Activated CD8-positive, alpha-beta memory T cell treated with anti-CD3 and anti-CD28 coated beads for 36 hours (primary cell): ENCODE data around the gene KLHL26. TPM values are rescaled to one million over a fixed set of nuclear protein-coding genes. Genes with fewer than 3 reads are reported as not detected.
"Not testable (repeated sequence)": the region's sequence is repeated elsewhere in the genome, so short reads cannot be mapped to it uniquely, and the experiment has no call there.

Experiments used
- CTCF ChIA-PET: fragments of 350-600 bp; sonication (Branson Sonifier 250); formaldehyde crosslinking; loops from one replicate; lab custom pipeline; 2021; ENCODE audit warnings: antibody characterized with exemption; lab: Charles Lee
- POLR2A ChIA-PET: fragments of 350-600 bp; sonication (Branson Sonifier 250); formaldehyde crosslinking; loops from one replicate; lab custom pipeline; 2021; ENCODE audit warnings: antibody characterized with exemption; lab: Charles Lee
- total RNA-seq, 2 experiments: library from RNA; stranded (reverse); gene quantifications; one replicate each; pipeline ENCODE4 v1.2.3, GENCODE V29; 2021

KLHL26 gene
- total RNA-seq, 2 experiments from 2014 or later: 11.8 to 14.3 TPM

- CTCF ChIA-PET: interaction anchor here (1.7 to 1.8 kb wide), 2 partner anchors 9 to 250 kb away, joined by 3 to 7 read pairs; no protein-coding TSS in a partner anchor
Observed at GRCh38 chr19:18596752-18597157, 40.1 kb upstream of the KLHL26 start.

GRCh38 chr19:18597809-18598660, 38.8 kb upstream of the KLHL26 start:
- ChIA-PET POLR2A (no interaction called here), CTCF (interaction anchor here (0.6 to 1.7 kb wide), 3 partner anchors 10 to 279 kb away, joined by 3 to 4 read pairs (median 4); no protein-coding TSS in a partner anchor)

More at GRCh38 chr19:18596752-18597157, 40.1 kb upstream of the KLHL26 start:
- POLR2A ChIA-PET: no interaction called here

- ChIA-PET POLR2A (no interaction called here), CTCF (no interaction called here)
Observed at GRCh38 chr19:18599485-18599884, 37.3 kb upstream of the KLHL26 start.

GRCh38 chr19:18600692-18601397, 36.0 kb upstream of the KLHL26 start:
- POLR2A ChIA-PET: interaction anchor here (0.7 kb wide), 2 partner anchors 11 to 618 kb away, joined by 4 to 5 read pairs; no protein-coding TSS in a partner anchor
- CTCF ChIA-PET: not testable (repeated sequence)

GRCh38 chr19:18601875-18602274, 35.0 kb upstream of the KLHL26 start:
- ChIA-PET POLR2A (no interaction called here), CTCF (interaction anchor here (0.7 kb wide), 1 partner anchor 205 kb away, joined by 3 read pairs; no protein-coding TSS in a partner anchor)

GRCh38 chr19:18603255-18603957, 33.4 kb upstream of the KLHL26 start:
- CTCF ChIA-PET: interaction anchor here (0.6 to 1.1 kb wide), 2 partner anchors 152 to 789 kb away, joined by 3 to 4 read pairs; no protein-coding TSS in a partner anchor
- POLR2A ChIA-PET: no interaction called here

GRCh38 chr19:18603958-18604819, 32.6 kb upstream of the KLHL26 start:
- ChIA-PET CTCF (interaction anchor here (0.8 kb wide), 1 partner anchor 15 kb away, joined by 3 read pairs; no protein-coding TSS in a partner anchor), POLR2A (no interaction called here)

GRCh38 chr19:18604820-18605159, 32.0 kb upstream of the KLHL26 start:
- POLR2A ChIA-PET: no interaction called here

GRCh38 chr19:18605196-18605545, 31.7 kb upstream of the KLHL26 start:
- POLR2A ChIA-PET: no interaction called here

More at GRCh38 chr19:18604820-18605159, 32.0 kb upstream of the KLHL26 start:
- CTCF ChIA-PET: interaction anchor here (0.8 kb wide), 1 partner anchor 16 kb away, joined by 3 read pairs; no protein-coding TSS in a partner anchor

GRCh38 chr19:18605546-18606280, 31.1 kb upstream of the KLHL26 start:
- CTCF ChIA-PET: no interaction called here
- POLR2A ChIA-PET: no interaction called here

More at GRCh38 chr19:18605196-18605545, 31.7 kb upstream of the KLHL26 start:
- CTCF ChIA-PET: no interaction called here

GRCh38 chr19:18606281-18607225, 30.3 kb upstream of the KLHL26 start, which contains the start of gene CRLF1:
TSS of gene CRLF1 (minus strand) at chr19:18606799. CDS start at chr19:18606656, 143 bp downstream.
- ChIA-PET CTCF (interaction anchor here (1.8 kb wide), 1 partner anchor 12 kb away, joined by 5 read pairs; no protein-coding TSS in a partner anchor), POLR2A (no interaction called here)

GRCh38 chr19:18607226-18608101, 29.4 kb upstream of the KLHL26 start:
- ChIA-PET CTCF (interaction anchor here (1.8 kb wide), 1 partner anchor 13 kb away, joined by 5 read pairs; no protein-coding TSS in a partner anchor), POLR2A (no interaction called here)

- CTCF ChIA-PET: interaction anchor here (1.8 kb wide), 1 partner anchor 14 kb away, joined by 5 read pairs; no protein-coding TSS in a partner anchor
- POLR2A ChIA-PET: no interaction called here
Observed at GRCh38 chr19:18608102-18608804, 28.6 kb upstream of the KLHL26 start.

- CTCF ChIA-PET: no interaction called here
- POLR2A ChIA-PET: no interaction called here
Observed at GRCh38 chr19:18608805-18609716, 27.8 kb upstream of the KLHL26 start.
